Measurements from ENCODE around the gene RAVER1.

The RAVER1 gene

DNA sequence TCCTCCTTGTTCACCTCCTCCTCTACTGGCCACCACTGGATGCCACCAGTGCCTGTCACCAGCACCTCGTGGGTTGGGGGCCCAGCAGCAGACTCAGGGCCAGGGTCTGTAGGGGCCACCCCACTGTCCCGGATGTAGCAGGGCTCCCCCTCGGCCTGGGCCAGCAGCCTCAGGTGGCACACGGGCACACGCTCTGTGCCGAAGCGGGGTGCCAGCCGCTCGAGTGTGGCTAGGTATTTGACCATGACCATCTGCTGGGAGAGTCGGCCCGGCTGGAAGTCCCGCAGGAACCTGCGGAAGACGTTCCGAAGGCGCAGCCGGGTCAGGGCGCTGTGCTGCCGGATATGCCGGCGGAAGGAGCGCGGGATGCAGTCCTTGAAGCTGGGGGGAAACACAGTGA lies 32.2 kb upstream of the RAVER1 start:
- Histone ChIP-seq H3K79me2 (ENCODE audit: insufficient read depth, low read depth) (no peaks in the 10 kb centered on the region), H2AFZ (ENCODE audit: low read depth) (no peak overlapping the region), H3K27me3 (ENCODE audit: insufficient read depth, low read depth) (no peaks in the 10 kb centered on the region), H3K4me1 (ENCODE audit: low read depth, poor library complexity, severe bottlenecking) (no peaks in the 10 kb centered on the region), H3K27ac (no peak overlapping the region), H3K36me3 (ENCODE audit: insufficient read depth) (no peaks in the 10 kb centered on the region; the same call in 1 of the 2 replicates), H3K9ac (no peak overlapping the region), H4K20me1 (ENCODE audit: insufficient read depth) (no peaks in the 10 kb centered on the region), H3K4me2 (no peak overlapping the region), H3K4me3 (IDR thresholded peaks at IDR 0.05; ENCODE audit: insufficient read depth, low read depth, low read length) (no peak overlapping the region)
- TF ChIP-seq, protein P1, sequence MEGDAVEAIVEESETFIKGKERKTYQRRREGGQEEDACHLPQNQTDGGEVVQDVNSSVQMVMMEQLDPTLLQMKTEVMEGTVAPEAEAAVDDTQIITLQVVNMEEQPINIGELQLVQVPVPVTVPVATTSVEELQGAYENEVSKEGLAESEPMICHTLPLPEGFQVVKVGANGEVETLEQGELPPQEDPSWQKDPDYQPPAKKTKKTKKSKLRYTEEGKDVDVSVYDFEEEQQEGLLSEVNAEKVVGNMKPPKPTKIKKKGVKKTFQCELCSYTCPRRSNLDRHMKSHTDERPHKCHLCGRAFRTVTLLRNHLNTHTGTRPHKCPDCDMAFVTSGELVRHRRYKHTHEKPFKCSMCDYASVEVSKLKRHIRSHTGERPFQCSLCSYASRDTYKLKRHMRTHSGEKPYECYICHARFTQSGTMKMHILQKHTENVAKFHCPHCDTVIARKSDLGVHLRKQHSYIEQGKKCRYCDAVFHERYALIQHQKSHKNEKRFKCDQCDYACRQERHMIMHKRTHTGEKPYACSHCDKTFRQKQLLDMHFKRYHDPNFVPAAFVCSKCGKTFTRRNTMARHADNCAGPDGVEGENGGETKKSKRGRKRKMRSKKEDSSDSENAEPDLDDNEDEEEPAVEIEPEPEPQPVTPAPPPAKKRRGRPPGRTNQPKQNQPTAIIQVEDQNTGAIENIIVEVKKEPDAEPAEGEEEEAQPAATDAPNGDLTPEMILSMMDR (conservative IDR thresholded peaks at IDR 0.05; ENCODE audit: low read depth, low read length) = no peak

DNA sequence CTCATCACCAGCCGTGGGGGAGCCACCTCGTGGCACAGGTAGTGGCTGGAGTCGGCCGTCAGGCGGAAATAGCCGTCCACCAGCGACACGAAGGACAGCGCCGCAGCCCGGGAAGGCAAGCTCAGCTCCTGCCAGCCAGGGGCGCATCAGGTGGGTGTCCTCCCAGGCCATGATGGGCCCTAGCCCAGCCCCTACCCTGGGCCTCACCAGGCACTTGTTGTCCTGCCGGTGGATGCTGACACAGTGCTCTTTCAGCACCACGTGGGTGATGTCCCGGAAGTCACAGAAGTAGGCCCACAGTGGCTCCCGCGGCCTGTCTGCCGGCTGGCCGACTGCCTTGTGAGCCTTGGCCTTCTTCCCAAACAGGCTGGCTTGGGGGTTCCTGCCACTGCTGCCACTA lies 31.3 kb upstream of the RAVER1 start:
- no peak overlapping the region for H3K27ac ChIP-seq
- no peaks in the 10 kb centered on the region for H3K4me1 ChIP-seq (ENCODE audit: low read depth, poor library complexity, severe bottlenecking)
- H2AFZ ChIP-seq (ENCODE audit: low read depth) = no peak overlapping the region
- TF ChIP-seq, protein P1 (conservative IDR thresholded peaks at IDR 0.05; ENCODE audit: low read depth, low read length) = no peak
- H3K79me2 ChIP-seq (ENCODE audit: insufficient read depth, low read depth) = no peaks in the 10 kb centered on the region
- no peak overlapping the region for H3K9ac ChIP-seq
- H3K27me3 ChIP-seq (ENCODE audit: insufficient read depth, low read depth) = no peaks in the 10 kb centered on the region
- no peaks in the 10 kb centered on the region; the same call in 1 of the 2 replicates for H3K36me3 ChIP-seq (ENCODE audit: insufficient read depth)
- H3K4me3 ChIP-seq (IDR thresholded peaks at IDR 0.05; ENCODE audit: insufficient read depth, low read depth, low read length) = no peak overlapping the region
- no peaks in the 10 kb centered on the region for H4K20me1 ChIP-seq (ENCODE audit: insufficient read depth)
- no peak overlapping the region for H3K4me2 ChIP-seq

DNA sequence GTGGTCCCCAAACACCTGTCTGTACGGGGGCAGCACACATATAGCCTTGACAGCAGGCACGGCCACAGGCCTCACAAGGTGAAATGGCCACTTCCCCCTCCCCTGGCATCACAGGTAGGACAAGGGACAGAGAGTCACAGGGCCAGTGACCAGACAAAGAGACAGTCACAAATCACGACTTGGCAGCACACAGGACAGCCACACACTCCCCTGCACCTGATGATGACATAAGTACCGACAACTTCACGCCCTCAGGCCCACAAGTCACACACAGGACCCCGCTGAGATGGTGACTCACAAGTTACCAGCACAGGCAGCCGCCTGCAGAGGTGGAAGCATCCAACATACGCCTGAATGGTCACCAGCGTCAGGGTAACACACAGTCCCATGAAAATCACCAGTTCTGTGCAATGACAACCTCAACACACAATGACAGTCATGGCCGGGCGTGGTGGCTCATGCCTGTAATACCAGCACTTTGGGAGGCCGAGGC lies 30.5 kb upstream of the RAVER1 start:
- Histone ChIP-seq H3K79me2 (ENCODE audit: insufficient read depth, low read depth) (no peaks in the 10 kb centered on the region), H2AFZ (ENCODE audit: low read depth) (no peak overlapping the region), H3K9ac (no peak overlapping the region), H3K4me3 (IDR thresholded peaks at IDR 0.05; ENCODE audit: insufficient read depth, low read depth, low read length) (no peak overlapping the region), H3K4me1 (ENCODE audit: low read depth, poor library complexity, severe bottlenecking) (no peaks in the 10 kb centered on the region), H3K27me3 (ENCODE audit: insufficient read depth, low read depth) (no peaks in the 10 kb centered on the region), H3K4me2 (no peak overlapping the region), H3K27ac (no peak overlapping the region), H4K20me1 (ENCODE audit: insufficient read depth) (no peaks in the 10 kb centered on the region), H3K36me3 (ENCODE audit: insufficient read depth) (no peaks in the 10 kb centered on the region; the same call in 1 of the 2 replicates)
- TF ChIP-seq, protein P1 (conservative IDR thresholded peaks at IDR 0.05; ENCODE audit: low read depth, low read length) = no peak

DNA sequence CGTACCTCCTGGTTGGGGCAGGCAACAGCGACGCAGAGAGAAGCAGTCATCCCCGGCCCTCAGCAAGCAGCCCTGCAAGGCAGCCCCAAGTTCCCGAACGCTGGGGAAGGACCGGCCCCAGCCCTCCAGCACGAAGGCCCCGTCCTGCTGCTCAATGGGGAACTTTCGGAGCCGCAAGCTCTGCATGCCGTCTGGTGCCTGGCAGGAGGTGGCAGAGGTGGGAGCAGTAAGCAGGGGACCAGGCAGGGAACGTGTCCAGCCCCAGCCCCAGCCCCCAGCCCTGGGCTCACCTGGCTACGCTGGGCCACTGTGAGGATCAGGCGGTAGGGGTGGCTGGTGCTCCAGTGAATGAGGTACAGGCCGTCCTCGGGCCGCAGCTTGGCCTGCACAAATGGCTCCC lies 28.9 kb upstream of the RAVER1 start:
- H3K4me3 ChIP-seq (IDR thresholded peaks at IDR 0.05; ENCODE audit: insufficient read depth, low read depth, low read length) = no peak overlapping the region
- no peaks in the 10 kb centered on the region for H3K27me3 ChIP-seq (ENCODE audit: insufficient read depth, low read depth)
- no peaks in the 10 kb centered on the region for H3K4me1 ChIP-seq (ENCODE audit: low read depth, poor library complexity, severe bottlenecking)
- H3K9ac ChIP-seq = no peak overlapping the region
- TF ChIP-seq, protein P1 (conservative IDR thresholded peaks at IDR 0.05; ENCODE audit: low read depth, low read length) = no peak
- no peak overlapping the region for H2AFZ ChIP-seq (ENCODE audit: low read depth)
- no peaks in the 10 kb centered on the region for H4K20me1 ChIP-seq (ENCODE audit: insufficient read depth)
- H3K36me3 ChIP-seq (ENCODE audit: insufficient read depth) = no peaks in the 10 kb centered on the region
- H3K79me2 ChIP-seq (ENCODE audit: insufficient read depth, low read depth) = no peaks in the 10 kb centered on the region
- no peak overlapping the region for H3K27ac ChIP-seq
- no peak overlapping the region for H3K4me2 ChIP-seq

Measured in KMS-11 (cell line).